IMR-90 (cell line): ENCODE measurements around the gene STOM. TPM values are rescaled to one million over a fixed set of nuclear protein-coding genes. Genes with fewer than 3 reads are reported as not detected.

Experiments used
- ATAC-seq: fragments of 200-7000 bp; cut with Tn5 transposase; 2 replicates; pipeline ENCODE4 v1.9.1; 2020; ENCODE audit warnings: low read depth, mild to moderate bottlenecking, moderate library complexity
- BruUV-seq: library from RNA; stranded (reverse); fragments of 400-500 nt; replicated peaks from 2 replicates; lab custom pipeline; 2021; lab: Mats Ljungman, UMichigan
- CTCF ChIA-PET: fragments of 300-600 bp; formaldehyde crosslinking; extraction: SDS; loops from one replicate; lab custom pipeline; 2021; ENCODE audit warnings: antibody characterized with exemption; lab: Yijun Ruan, JAX
- POLR2A ChIA-PET: fragments of 300-600 bp; sonication (Branson Sonifier 250); formaldehyde crosslinking; loops from one replicate; lab custom pipeline; 2022; ENCODE audit warnings: antibody characterized with exemption; ENCODE audit not compliant: unreplicated experiment; lab: Charles Lee
- DNase-seq: peaks from one replicate; pipeline ENCODE4 v3.0.0; 2013
- H2AFZ ChIP-seq: replicated peaks from 2 replicates; pipeline ENCODE3; 2013; ENCODE audit warnings: low read length, mild to moderate bottlenecking; ENCODE audit not compliant: poor library complexity
- H2AK5ac ChIP-seq: 2 replicates; pipeline ENCODE4 v1.6.1; 2013; ENCODE audit warnings: low read depth, low read length, inconsistent platforms
- H2AK9ac ChIP-seq: replicated peaks from 2 replicates; pipeline ENCODE3; 2013; ENCODE audit warnings: mild to moderate bottlenecking, low read depth, low read length, moderate library complexity; ENCODE audit not compliant: poor library complexity
- H2BK120ac ChIP-seq: 2 replicates; pipeline ENCODE4 v1.6.1; 2013; ENCODE audit warnings: low read depth, low read length, inconsistent platforms
- H2BK15ac ChIP-seq: 3 replicates; pipeline ENCODE4 v1.6.1; 2013; ENCODE audit warnings: low read depth, low read length, inconsistent platforms
- H2BK20ac ChIP-seq: 2 replicates; pipeline ENCODE4 v1.6.1; 2013; ENCODE audit warnings: low read depth, mild to moderate bottlenecking, inconsistent platforms, low read length, moderate library complexity
- H2BK5ac ChIP-seq: 2 replicates; pipeline ENCODE4 v1.6.1; 2013; ENCODE audit warnings: mild to moderate bottlenecking, low read depth, low read length, inconsistent platforms; ENCODE audit not compliant: poor library complexity, severe bottlenecking
- H3K14ac ChIP-seq: replicated peaks from 2 replicates; pipeline ENCODE4 v1.6.1; 2013; ENCODE audit warnings: low read depth, low read length, inconsistent platforms
- H3K18ac ChIP-seq: 2 replicates; pipeline ENCODE4 v1.6.1; 2013; ENCODE audit warnings: low read depth, low read length, control low read depth
- H3K23ac ChIP-seq: 2 replicates; pipeline ENCODE4 v1.6.1; 2013; ENCODE audit warnings: low read depth, low read length, inconsistent platforms
- H3K27ac ChIP-seq: 2 replicates; pipeline ENCODE4 v1.5.1; 2013; ENCODE audit warnings: mild to moderate bottlenecking, control low read depth, low read length; ENCODE audit not compliant: insufficient read depth
- H3K27me3 ChIP-seq: 2 replicates; pipeline ENCODE4 v1.6.1; 2013; ENCODE audit warnings: low read length; ENCODE audit not compliant: control insufficient read depth, insufficient read depth
- H3K36me3 ChIP-seq: 2 replicates; pipeline ENCODE4 v1.6.1; 2013; ENCODE audit warnings: low read length, mixed read lengths; ENCODE audit not compliant: control insufficient read depth, insufficient read depth
- H3K4ac ChIP-seq: 2 replicates; pipeline ENCODE4 v1.6.1; 2013; ENCODE audit warnings: low read depth, low read length, inconsistent platforms
- H3K4me1 ChIP-seq: 2 replicates; pipeline ENCODE4 v1.6.1; 2013; ENCODE audit warnings: low read length, mixed read lengths; ENCODE audit not compliant: control insufficient read depth, insufficient read depth
- H3K4me2 ChIP-seq: 2 replicates; pipeline ENCODE4 v1.6.1; 2013; ENCODE audit warnings: low read depth, mild to moderate bottlenecking, control low read depth, low read length, moderate library complexity
- H3K4me3 ChIP-seq: 2 replicates; pipeline ENCODE4 v1.5.1; 2013; ENCODE audit warnings: low read depth, mild to moderate bottlenecking, control low read depth, low read length, moderate library complexity; ENCODE audit not compliant: insufficient read depth
- H3K56ac ChIP-seq: 2 replicates; pipeline ENCODE4 v1.6.1; 2013; ENCODE audit warnings: low read length, inconsistent platforms; ENCODE audit not compliant: insufficient read depth; ENCODE audit errors: extremely low read depth
- H3K79me1 ChIP-seq, 2 experiments: 2 replicates each; pipeline ENCODE4 v1.6.1; 2013; ENCODE audit warnings: low read length in 2 of 2, inconsistent platforms in 1 of 2, low read depth in 1 of 2
- H3K9ac ChIP-seq: 2 replicates; pipeline ENCODE4 v1.6.1; 2013; ENCODE audit warnings: low read depth, low read length, control low read depth
- H3K9me1 ChIP-seq: 2 replicates; pipeline ENCODE4 v1.6.1; 2013; ENCODE audit warnings: low read length, inconsistent platforms; ENCODE audit not compliant: insufficient read depth
- H3K9me3 ChIP-seq: 2 replicates; pipeline ENCODE4 v1.6.1; 2013; ENCODE audit warnings: low read length; ENCODE audit not compliant: control insufficient read depth, insufficient read depth
- H4K20me1 ChIP-seq: 2 replicates; pipeline ENCODE4 v1.6.1; 2013; ENCODE audit warnings: low read length, inconsistent platforms; ENCODE audit not compliant: insufficient read depth
- H4K5ac ChIP-seq: 2 replicates; pipeline ENCODE4 v1.6.1; 2013; ENCODE audit warnings: mild to moderate bottlenecking, low read depth, low read length, control low read depth
- H4K8ac ChIP-seq, 2 experiments: 2 replicates each; pipeline ENCODE4 v1.6.1; 2013; ENCODE audit warnings: low read depth in 2 of 2, low read length in 2 of 2, control low read depth in 1 of 2, inconsistent platforms in 1 of 2
- H4K91ac ChIP-seq: 2 replicates; pipeline ENCODE4 v1.6.1; 2013; ENCODE audit warnings: low read depth, low read length, inconsistent platforms; ENCODE audit not compliant: insufficient read depth
- CEBPB ChIP-seq: IDR thresholded peaks from 2 replicates; pipeline ENCODE4 v1.6.1; 2012; ENCODE audit warnings: low read depth, low read length, improper control_type of control experiment
- ELK1 ChIP-seq: fragments of 150-350 bp; IDR thresholded peaks from 2 replicates; pipeline ENCODE4 v1.6.1; 2016; ENCODE audit warnings: low read depth, mild to moderate bottlenecking, low read length, moderate library complexity, borderline replicate concordance
- MAZ ChIP-seq: IDR thresholded peaks from 2 replicates; pipeline ENCODE4 v1.6.1; 2012; ENCODE audit warnings: low read depth, mild to moderate bottlenecking, low read length, improper control_type of control experiment, moderate library complexity, borderline replicate concordance
- whole genome bisulfite sequencing, 2 experiments: methylation state at CpG; one replicate each; pipeline versions ENCODE4 v1.1.5 to v1.1.7; 2013; ENCODE audit warnings: missing lambda C conversion rate in 2 of 2; ENCODE audit not compliant: insufficient read length in 1 of 2; ENCODE audit errors: extremely low coverage in 2 of 2; 5-methylcytosine and 5-hydroxymethylcytosine counted together
- dilution Hi-C: fragments of 300-500 bp; cut with HindIII; formaldehyde crosslinking; loops from one replicate; pipeline ENCODE4 v1.14.3; 2018; ENCODE audit warnings: low sequenced_read_pairs; ENCODE audit not compliant: unreplicated experiment
- in situ Hi-C: fragments of 300-500 bp; cut with MboI; formaldehyde crosslinking; loops from 3 replicates; pipeline ENCODE4 v1.14.3; 2019; ENCODE audit warnings: low sequenced_read_pairs, inconsistent platforms, mixed read lengths
- intact Hi-C: fragments of 100-400 bp; cut with micrococcal nuclease; formaldehyde crosslinking; loops from 2 replicates; pipeline ENCODE4 v1.10.0; 2022
- polyA plus RNA-seq, 3 experiments: library from polyadenylated mRNA; depleted of rRNA; stranded (reverse); fragments of >200 nt; gene quantifications; 2 replicates each; pipeline ENCODE4 v1.2.3, GENCODE V29; 2012; ENCODE audit warnings: low replicate concordance in 1 of 3
- total RNA-seq: library from RNA; depleted of rRNA; stranded (reverse); fragments of >200 nt; gene quantifications from 2 replicates; pipeline ENCODE4 v1.2.3, GENCODE V29; 2012

STOM gene
- total and polyA plus RNA-seq, 2 of the 4 experiments (the other 2 are of a cell fraction) = 78.4 to 84.8 TPM

- TF ChIP-seq CEBPB = no peak
These were observed 53.1 kb downstream of the STOM start (continued) for GRCh38 chr9:121316852-121317373.

- H3K4me3 ChIP-seq = no peak overlapping the region
- H3K9me1 ChIP-seq = peaks cover 5% of the 10 kb centered on the region; the same call in 1 of the 2 replicates
- intact Hi-C loops (no loop called here), dilution Hi-C loops (no loop called here), in situ Hi-C loops (loop anchor here (5.0 kb wide), 1 partner anchor 104 kb away; no protein-coding TSS in a partner anchor)
- H4K91ac ChIP-seq = no peak overlapping the region
- H2AK9ac ChIP-seq = no peak overlapping the region
- H2BK15ac ChIP-seq = no peak overlapping the region
- H3K23ac ChIP-seq = no peak overlapping the region
- TF ChIP-seq MAZ = no peak
- peak; percentile 63 for TF ChIP-seq CEBPB
- no peak for TF ChIP-seq ELK1
- no peak overlapping the region for H3K18ac ChIP-seq
- H2BK5ac ChIP-seq = no peak overlapping the region
- ChIA-PET POLR2A (no interaction called here), CTCF (interaction anchor here (0.6 to 1.4 kb wide), 4 partner anchors 37 to 83 kb away, joined by 3 to 4 read pairs (median 4); no protein-coding TSS in a partner anchor)
- BruUV-seq = no TSS peak
- H3K36me3 ChIP-seq = peaks cover 68% of the 10 kb centered on the region
- H3K27ac ChIP-seq = no peak overlapping the region
- H4K5ac ChIP-seq = no peak overlapping the region
- no CpG with 5 or more reads among the region's 6 CpGs for WGBS, 2 experiments
- ATAC-seq = no peak
- no peak overlapping the region for H2AFZ ChIP-seq
- H4K8ac ChIP-seq = no peak overlapping the region
- no peak overlapping the region for H3K4ac ChIP-seq
- no peaks in the 10 kb centered on the region; the same call in 1 of the 2 replicates for H4K20me1 ChIP-seq
- peaks cover 4% of the 10 kb centered on the region for H3K4me1 ChIP-seq
- no peak overlapping the region for H3K4me2 ChIP-seq
- no peak overlapping the region for H3K56ac ChIP-seq
- no peak overlapping the region for H3K14ac ChIP-seq
- H2AK5ac ChIP-seq = no peak overlapping the region
- no peak overlapping the region for H2BK20ac ChIP-seq
- H3K9ac ChIP-seq = no peak overlapping the region
- H2BK120ac ChIP-seq = no peak overlapping the region
- no peak for DNase-seq
- H3K27me3 ChIP-seq = no peaks in the 10 kb centered on the region
- H3K79me1 ChIP-seq = peaks cover 0 to 19% of the 10 kb centered on the region in 2 experiments; a peak in 1 of 4 replicates
- no peaks in the 10 kb centered on the region for H3K9me3 ChIP-seq
These were observed 53.7 kb downstream of the STOM start for GRCh38 chr9:121316378-121316777.
